Stomach (tissue), 4 donors: Measurements from ENCODE around the gene ABCC5.
A peak's percentile ranks its signal among the peaks of the same experiment; 100 is the strongest.

Experiments
- EP300 ChIP-seq: sonication (generic); formaldehyde crosslinking; IDR thresholded peaks from one replicate; pipeline ENCODE4 v1.6.1; 2017; ENCODE audit warnings: antibody characterized with exemption
- POLR2AphosphoS5 ChIP-seq, 3 donors: sonication (generic); formaldehyde crosslinking; IDR thresholded peaks; one replicate each; pipeline ENCODE4 v1.6.1; 2016; ENCODE audit warnings: antibody characterized with exemption in 3 of 3
- TF ChIP-seq, protein P1 (sequence below), 7 experiments: fragments of 450-650 bp in 4 of 7; fragments of 200-600 bp in 3 of 7; sonication (generic) in 3 of 7; IDR thresholded peaks; one replicate each; pipeline ENCODE4 v1.5.1; 2016 to 2019; ENCODE audit warnings: antibody characterized with exemption in 7 of 7, control low read depth in 2 of 7, mild to moderate bottlenecking in 1 of 7

DNA sequence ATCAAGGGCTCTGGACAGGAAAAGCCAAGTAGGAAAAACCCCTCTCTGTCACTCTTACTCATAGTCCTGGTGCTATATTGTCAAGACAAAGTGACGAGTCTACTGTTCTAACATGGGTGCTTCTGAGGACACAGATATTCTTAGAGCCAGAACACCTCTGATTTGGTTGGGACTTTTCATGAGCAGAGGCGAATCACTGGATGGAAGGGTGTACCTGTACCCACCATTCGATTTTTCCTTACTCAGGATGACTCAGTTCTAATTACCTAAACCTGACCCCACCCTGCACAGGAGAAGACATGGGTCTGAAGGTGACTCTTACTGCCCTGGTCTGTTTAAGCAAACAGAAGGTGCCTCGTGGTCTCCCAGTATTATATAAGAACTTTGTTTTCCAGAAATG, 58.5 kb downstream of the ABCC5 start:
- peak in 1 of 3 donors; percentile 53 for TF ChIP-seq POLR2AphosphoS5 (IDR thresholded peaks at IDR 0.05)
- TF ChIP-seq, protein P1, sequence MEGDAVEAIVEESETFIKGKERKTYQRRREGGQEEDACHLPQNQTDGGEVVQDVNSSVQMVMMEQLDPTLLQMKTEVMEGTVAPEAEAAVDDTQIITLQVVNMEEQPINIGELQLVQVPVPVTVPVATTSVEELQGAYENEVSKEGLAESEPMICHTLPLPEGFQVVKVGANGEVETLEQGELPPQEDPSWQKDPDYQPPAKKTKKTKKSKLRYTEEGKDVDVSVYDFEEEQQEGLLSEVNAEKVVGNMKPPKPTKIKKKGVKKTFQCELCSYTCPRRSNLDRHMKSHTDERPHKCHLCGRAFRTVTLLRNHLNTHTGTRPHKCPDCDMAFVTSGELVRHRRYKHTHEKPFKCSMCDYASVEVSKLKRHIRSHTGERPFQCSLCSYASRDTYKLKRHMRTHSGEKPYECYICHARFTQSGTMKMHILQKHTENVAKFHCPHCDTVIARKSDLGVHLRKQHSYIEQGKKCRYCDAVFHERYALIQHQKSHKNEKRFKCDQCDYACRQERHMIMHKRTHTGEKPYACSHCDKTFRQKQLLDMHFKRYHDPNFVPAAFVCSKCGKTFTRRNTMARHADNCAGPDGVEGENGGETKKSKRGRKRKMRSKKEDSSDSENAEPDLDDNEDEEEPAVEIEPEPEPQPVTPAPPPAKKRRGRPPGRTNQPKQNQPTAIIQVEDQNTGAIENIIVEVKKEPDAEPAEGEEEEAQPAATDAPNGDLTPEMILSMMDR (IDR thresholded peaks at IDR 0.05): no peak
- no peak for TF ChIP-seq EP300
